HEK293T (cell line): Measurements from ENCODE around the gene ERN1.

ENCODE experiments used
- CTCF ChIA-PET: fragments of 350-600 bp; formaldehyde crosslinking; extraction: SDS; loops from one replicate; lab custom pipeline; 2021; ENCODE audit warnings: antibody characterized with exemption, inconsistent platforms; lab: Yijun Ruan, JAX
- POLR2A ChIA-PET: fragments of 350-600 bp; formaldehyde crosslinking; extraction: SDS; loops from one replicate; lab custom pipeline; 2020; ENCODE audit warnings: antibody characterized with exemption, inconsistent platforms; lab: Yijun Ruan, JAX
- DNase-seq: peaks from one replicate; pipeline ENCODE4 v3.0.0; 2012; ENCODE audit warnings: mixed read lengths; ENCODE audit errors: extremely low spot score
- ARNT ChIP-seq: fragments of 450-650 bp; IDR thresholded peaks from 2 replicates; pipeline ENCODE4 v1.6.1; 2017; ENCODE audit warnings: mild to moderate bottlenecking
- BHLHE40 ChIP-seq: fragments of 450-650 bp; IDR thresholded peaks from 2 replicates; pipeline ENCODE4 v1.6.1; 2016; ENCODE audit warnings: mild to moderate bottlenecking, moderate library complexity, borderline replicate concordance
- CTBP1 ChIP-seq: fragments of 450-650 bp; IDR thresholded peaks from 2 replicates; pipeline ENCODE4 v1.6.1; 2016; ENCODE audit warnings: borderline replicate concordance
- ELF4 ChIP-seq: fragments of 450-650 bp; IDR thresholded peaks from 2 replicates; pipeline ENCODE4 v1.6.1; 2017; ENCODE audit warnings: antibody characterized with exemption
- FOXA1 ChIP-seq: fragments of 450-650 bp; IDR thresholded peaks from 2 replicates; pipeline ENCODE4 v1.6.1; 2016; ENCODE audit warnings: mild to moderate bottlenecking
- FOXK2 ChIP-seq: fragments of 450-650 bp; IDR thresholded peaks from 2 replicates; pipeline ENCODE4 v1.6.1; 2016; ENCODE audit warnings: mild to moderate bottlenecking
- FOXM1 ChIP-seq: fragments of 450-650 bp; IDR thresholded peaks from 2 replicates; pipeline ENCODE4 v1.6.1; 2017; ENCODE audit warnings: mild to moderate bottlenecking, borderline replicate concordance
- HDGF ChIP-seq: fragments of 450-650 bp; IDR thresholded peaks from 2 replicates; pipeline ENCODE4 v1.6.1; 2017; ENCODE audit warnings: antibody characterized with exemption, borderline replicate concordance
- L3MBTL2 ChIP-seq: fragments of 450-650 bp; conservative IDR thresholded peaks from 2 replicates; pipeline ENCODE4 v1.6.1; 2016; ENCODE audit warnings: mild to moderate bottlenecking
- LEF1 ChIP-seq: fragments of 450-650 bp; IDR thresholded peaks from 2 replicates; pipeline ENCODE4 v1.6.1; 2017; ENCODE audit warnings: mild to moderate bottlenecking, borderline replicate concordance
- NFRKB ChIP-seq: fragments of 450-650 bp; IDR thresholded peaks from 2 replicates; pipeline ENCODE4 v1.6.1; 2016; ENCODE audit warnings: mild to moderate bottlenecking, moderate library complexity
- PKNOX1 ChIP-seq: fragments of 450-650 bp; IDR thresholded peaks from 2 replicates; pipeline ENCODE4 v1.6.1; 2016
- SP1 ChIP-seq: fragments of 450-650 bp; IDR thresholded peaks from 2 replicates; pipeline ENCODE4 v1.6.1; 2017
- SUZ12 ChIP-seq: fragments of 450-650 bp; IDR thresholded peaks from 2 replicates; pipeline ENCODE4 v1.6.1; 2016; ENCODE audit warnings: mild to moderate bottlenecking
- TARDBP ChIP-seq: fragments of 450-650 bp; IDR thresholded peaks from 2 replicates; pipeline ENCODE4 v1.6.1; 2016
- ZNF384 ChIP-seq: fragments of 450-650 bp; IDR thresholded peaks from 2 replicates; pipeline ENCODE4 v1.6.1; 2016

ERN1 gene

GRCh38 chr17:63997341-63998048 is 132.4 kb downstream of the ERN1 start:
- ChIA-PET POLR2A (no interaction called here), CTCF (interaction anchor here (0.5 kb wide), 1 partner anchor 16 kb away, joined by 3 read pairs; no protein-coding TSS in a partner anchor)
- DNase-seq: no peak
- no peak for TF ChIP-seq NFRKB
- no peak for TF ChIP-seq LEF1
- TF ChIP-seq FOXA1: no peak
- TF ChIP-seq ARNT: no peak
- no peak for TF ChIP-seq SP1
- no peak for TF ChIP-seq ELF4
- TF ChIP-seq FOXK2: no peak
- TF ChIP-seq ZNF384: no peak
- TF ChIP-seq HDGF: no peak
- no peak for TF ChIP-seq FOXM1
- TF ChIP-seq L3MBTL2: no peak

GRCh38 chr17:63996430-63997182 is 133.3 kb downstream of the ERN1 start:
- no peak for TF ChIP-seq HDGF
- no peak for TF ChIP-seq ARNT
- no peak for TF ChIP-seq FOXM1
- no peak for TF ChIP-seq CTBP1
- TF ChIP-seq ELF4: no peak
- TF ChIP-seq NFRKB: no peak
- TF ChIP-seq BHLHE40: no peak
- TF ChIP-seq TARDBP: no peak
- no peak for TF ChIP-seq PKNOX1
- TF ChIP-seq L3MBTL2: no peak
- no peak for TF ChIP-seq SUZ12
- no peak for TF ChIP-seq LEF1
- no peak for TF ChIP-seq FOXK2
- no peak for TF ChIP-seq SP1
- TF ChIP-seq ZNF384: no peak
- no peak for TF ChIP-seq FOXA1
- ChIA-PET POLR2A (no interaction called here), CTCF (interaction anchor here (0.5 to 0.6 kb wide), 2 partner anchors 15 to 28 kb away, joined by 3 read pairs; no protein-coding TSS in a partner anchor)
- no peak for DNase-seq

DNA sequence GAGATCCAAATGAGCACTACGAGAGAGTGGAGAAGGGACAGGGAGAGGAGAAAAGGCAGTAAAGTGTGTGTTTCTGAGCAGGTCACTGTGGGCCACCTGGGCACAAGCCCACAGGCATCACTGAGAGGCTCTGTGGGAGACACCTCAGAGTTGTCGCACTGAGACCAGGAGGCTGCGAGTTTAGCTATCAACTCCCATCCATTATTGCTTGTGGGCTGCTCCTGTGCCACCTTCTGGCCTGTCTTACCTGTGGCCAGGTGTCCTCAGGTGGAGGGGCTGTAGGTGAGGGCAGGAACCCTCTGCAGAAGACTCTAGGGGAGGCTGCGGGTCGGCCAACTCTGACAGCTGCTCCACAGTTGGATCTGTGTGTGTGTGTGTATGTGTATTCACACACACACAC is 134.3 kb downstream of the ERN1 start:
- DNase-seq: no peak
- ChIA-PET POLR2A (interaction anchor here (1.1 kb wide), 1 partner anchor 10 kb away, joined by 3 read pairs; no protein-coding TSS in a partner anchor), CTCF (no interaction called here)
- no peak for TF ChIP-seq FOXA1
- no peak for TF ChIP-seq CTBP1
- TF ChIP-seq L3MBTL2: no peak
- no peak for TF ChIP-seq LEF1
- no peak for TF ChIP-seq ELF4
- no peak for TF ChIP-seq SUZ12
- no peak for TF ChIP-seq NFRKB
- no peak for TF ChIP-seq FOXM1
- TF ChIP-seq ARNT: no peak
- TF ChIP-seq ZNF384: no peak
- TF ChIP-seq PKNOX1: no peak
- no peak for TF ChIP-seq HDGF
- TF ChIP-seq BHLHE40: no peak
- no peak for TF ChIP-seq FOXK2
- TF ChIP-seq TARDBP: no peak

- ChIA-PET CTCF (interaction anchor here (0.5 to 1.2 kb wide), 5 partner anchors 36 to 140 kb away, joined by 3 to 8 read pairs (median 4); partner anchors contain the start of gene GH1), POLR2A (no interaction called here)
- no peak for DNase-seq
- TF ChIP-seq FOXA1 (no peak), LEF1 (no peak), NFRKB (no peak), FOXM1 (no peak)
Measured at GRCh38 chr17:63993368-63993985, 136.5 kb downstream of the ERN1 start.

DNA sequence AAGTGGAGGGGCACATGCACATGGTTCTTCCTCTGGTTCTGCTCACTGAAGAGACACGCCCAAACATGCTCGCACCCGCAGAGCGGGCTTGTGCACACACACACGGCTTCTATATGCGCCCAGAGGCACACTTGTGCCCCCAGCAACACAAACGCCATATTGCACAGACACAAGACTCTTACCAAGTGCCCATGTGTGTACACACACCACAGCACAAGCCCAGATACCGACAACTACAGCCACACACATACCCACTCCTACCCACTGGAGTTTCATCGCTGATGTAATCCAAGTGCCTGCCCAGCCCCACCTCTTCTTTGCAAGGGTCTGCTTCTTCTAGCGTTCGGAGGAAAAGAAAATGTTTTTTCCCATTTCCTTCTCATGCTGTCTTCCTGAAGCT is 138.3 kb downstream of the ERN1 start:
- DNase-seq: no peak
- ChIA-PET POLR2A (no interaction called here), CTCF (interaction anchor here (2.6 kb wide), 1 partner anchor 72 kb away, joined by 21 read pairs; the partner anchor contains the start of gene GH1)
- TF ChIP-seq HDGF (no peak), FOXK2 (no peak), LEF1 (no peak), ARNT (no peak), TARDBP (no peak), ELF4 (no peak), PKNOX1 (no peak)
